GM19023 (cell line): ENCODE measurements around the gene ZNF138.
"Not testable (repeated sequence)": the region's sequence is repeated elsewhere in the genome, so short reads cannot be mapped to it uniquely, and the experiment has no call there.

Source experiments
- ATAC-seq: cut with Tn5 transposase; IDR thresholded peaks from one replicate; pipeline ENCODE4 v1.9.1; 2021; ENCODE audit warnings: mild to moderate bottlenecking, moderate library complexity; ENCODE audit not compliant: unreplicated experiment

The ZNF138 gene

DNA sequence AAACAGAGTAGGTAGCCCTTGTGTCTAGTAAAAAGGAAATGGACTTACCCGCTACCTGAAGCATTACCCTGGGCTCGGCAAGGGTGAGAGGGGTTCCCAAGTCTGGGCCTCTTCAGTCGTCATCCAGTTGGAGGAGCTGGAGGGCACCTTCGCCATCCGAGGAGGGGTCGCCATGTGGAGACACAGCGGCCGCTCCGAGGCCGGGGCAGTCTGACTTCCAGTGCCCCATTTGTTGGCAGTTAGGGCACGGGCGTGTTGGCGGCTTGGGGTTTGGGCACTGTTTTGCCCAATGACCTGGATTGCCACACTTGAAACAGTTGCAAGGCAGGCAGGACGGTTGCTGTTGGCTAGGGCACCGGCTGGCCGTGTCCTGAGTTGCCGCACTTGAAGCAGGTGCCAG is 43.8 kb downstream of the ZNF138 start:
- ATAC-seq: not testable (repeated sequence)

DNA sequence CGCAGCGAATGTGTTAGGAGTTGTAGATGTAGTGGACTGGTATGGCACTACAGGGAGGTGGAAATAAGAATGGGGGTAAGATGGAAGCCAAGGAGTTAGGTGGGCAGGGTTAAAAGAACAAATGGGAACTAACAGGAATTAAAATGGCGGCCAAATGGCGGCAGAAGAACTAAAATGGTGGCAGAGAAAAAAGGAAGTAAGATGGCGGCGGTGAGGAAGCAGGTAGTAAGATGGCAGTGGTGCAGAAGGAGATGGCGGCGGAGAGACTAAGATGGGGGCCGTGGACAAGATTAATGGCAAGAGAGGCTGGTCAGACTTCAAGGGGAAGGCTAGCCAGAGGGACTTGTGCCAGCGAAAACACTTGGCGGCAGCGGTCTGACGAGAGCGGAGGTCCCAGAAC is 44.5 kb downstream of the ZNF138 start:
- no peak for ATAC-seq

DNA sequence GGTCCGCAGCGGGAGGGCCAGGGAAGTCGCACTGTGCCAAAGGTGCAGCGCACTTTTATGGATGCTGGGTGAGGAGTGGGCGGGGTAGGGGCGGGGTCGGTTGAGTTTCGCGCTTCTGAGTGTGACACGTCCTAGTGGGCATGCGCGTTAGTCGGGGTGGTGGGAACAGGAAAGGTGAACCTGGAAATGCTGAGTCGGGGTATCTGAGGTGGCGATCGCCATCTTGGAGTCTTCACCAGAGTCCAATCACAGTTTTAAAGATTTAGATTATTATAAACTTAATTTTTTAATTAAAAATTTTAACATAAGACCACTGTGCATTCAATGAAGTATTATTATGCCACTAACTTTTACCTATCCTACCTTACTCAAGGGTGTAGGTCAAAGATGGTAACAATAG is 45.7 kb downstream of the ZNF138 start:
- no peak for ATAC-seq

DNA sequence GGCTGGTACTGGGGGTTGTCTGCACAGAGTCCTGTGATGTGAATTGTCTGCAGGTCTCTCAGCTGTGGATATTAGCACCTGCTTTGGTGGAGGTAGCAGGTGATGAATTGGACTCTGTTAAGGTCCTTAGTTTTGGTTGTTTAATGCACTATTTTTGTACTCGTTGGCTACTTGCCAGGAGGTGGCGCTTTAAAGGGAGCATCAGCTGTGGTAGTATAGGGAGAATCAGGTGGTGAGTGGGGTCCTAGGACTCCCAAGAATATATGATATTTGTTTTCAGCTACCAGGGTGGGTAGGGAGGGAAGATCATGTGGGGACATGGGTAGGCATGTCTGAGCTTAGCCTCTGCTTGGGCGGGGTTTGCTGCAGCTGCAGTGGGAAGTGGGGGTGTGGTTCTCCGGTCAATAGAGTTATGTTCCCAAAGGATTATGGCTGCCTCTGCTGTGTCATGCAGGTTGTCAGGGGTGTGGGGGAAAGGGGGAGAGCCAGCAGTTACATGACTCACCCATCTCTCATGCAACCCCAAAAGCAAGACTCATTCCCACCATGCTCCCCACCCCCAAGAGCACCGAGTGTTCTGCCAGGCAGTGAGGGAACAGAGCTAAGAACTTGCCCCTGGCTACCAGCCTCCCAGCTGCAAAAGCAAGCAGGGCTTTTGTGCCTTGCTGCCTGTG is 55.2 kb downstream of the ZNF138 start:
- ATAC-seq: no peak

DNA sequence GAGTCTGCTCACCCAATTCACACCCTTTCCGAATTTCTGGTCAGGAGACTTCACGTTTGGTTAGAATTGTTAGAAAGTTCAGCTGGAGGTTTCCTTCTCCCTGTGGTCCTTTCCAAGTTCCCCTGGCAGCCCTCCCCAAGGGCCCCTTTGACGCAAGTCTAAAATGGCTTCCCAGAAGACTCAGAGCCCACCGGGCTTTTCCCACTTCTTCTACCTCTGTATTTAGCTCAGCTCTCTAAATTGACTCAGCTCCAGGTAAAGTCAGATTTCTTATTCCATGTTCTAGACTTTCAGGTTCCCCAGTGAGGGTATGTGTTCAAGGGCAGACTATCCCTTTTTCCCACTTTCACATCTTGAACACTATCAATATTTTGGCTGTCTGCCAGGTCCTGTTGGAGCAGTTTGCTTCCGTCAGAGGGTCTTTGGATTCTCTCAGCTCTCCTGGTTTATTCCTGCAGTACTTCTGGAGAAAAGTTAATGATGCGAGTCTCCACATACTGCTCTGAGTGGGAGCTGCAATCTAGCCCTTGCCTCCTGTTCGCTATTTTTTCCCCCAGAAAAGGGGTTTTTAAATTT is 55.8 kb downstream of the ZNF138 start:
- ATAC-seq: no peak

DNA sequence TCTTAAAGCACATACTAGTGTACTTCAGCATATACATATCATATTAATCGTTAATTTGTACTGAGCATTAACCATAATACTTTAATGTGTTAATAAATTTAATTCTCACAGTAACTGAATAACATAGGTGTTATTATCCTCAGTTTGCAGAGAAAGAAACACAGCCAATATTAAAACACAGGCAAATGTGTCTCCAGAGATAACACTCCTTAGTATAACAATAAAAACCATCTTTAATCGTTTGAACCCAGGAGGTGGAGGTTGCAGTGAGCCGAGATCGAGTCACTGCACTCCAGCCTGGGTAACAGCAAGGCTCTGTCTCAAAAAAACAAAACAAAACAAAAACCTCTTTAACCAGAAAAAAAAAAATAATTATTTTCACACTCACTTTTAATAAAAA is 59.5 kb downstream of the ZNF138 start:
- no peak for ATAC-seq

DNA sequence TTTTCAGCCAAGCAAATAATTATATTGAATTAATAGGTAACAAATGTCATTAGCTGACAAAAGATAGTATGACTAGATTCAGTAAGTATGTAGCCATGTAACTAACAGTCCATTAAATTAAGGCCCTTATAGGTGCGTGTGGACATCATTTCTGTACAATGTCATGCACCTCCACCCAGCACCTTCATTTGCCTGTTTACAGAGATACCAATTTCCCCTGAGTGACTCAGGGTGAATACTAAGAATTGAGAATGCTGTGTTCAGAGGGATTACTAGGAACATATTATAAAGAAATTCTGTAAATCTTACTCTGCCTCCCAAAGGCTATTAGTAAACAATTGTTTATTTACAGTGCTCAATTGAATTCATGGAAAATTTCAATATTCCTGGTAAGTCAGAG is 60.7 kb downstream of the ZNF138 start:
- no peak for ATAC-seq

DNA sequence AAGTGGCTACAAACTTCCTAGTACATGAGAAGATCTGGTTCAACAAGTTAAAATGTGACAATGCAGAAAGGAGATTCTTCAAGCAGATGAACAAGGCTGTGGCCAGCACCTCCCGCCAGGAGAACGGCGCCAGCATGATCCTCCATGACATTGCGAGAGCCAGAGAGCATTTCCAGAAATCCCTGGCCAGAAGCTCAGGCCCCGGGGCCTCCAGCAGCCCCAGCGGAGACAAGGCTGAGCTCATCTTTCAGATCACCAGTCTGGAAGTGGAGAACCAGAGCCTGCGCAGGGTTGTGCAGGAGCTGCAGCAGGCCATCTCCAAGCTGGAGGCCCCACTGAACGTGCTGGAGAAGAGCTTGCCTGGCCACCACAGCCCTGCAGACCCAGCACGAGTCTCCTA is 68.8 kb downstream of the ZNF138 start:
- no peak for ATAC-seq

DNA sequence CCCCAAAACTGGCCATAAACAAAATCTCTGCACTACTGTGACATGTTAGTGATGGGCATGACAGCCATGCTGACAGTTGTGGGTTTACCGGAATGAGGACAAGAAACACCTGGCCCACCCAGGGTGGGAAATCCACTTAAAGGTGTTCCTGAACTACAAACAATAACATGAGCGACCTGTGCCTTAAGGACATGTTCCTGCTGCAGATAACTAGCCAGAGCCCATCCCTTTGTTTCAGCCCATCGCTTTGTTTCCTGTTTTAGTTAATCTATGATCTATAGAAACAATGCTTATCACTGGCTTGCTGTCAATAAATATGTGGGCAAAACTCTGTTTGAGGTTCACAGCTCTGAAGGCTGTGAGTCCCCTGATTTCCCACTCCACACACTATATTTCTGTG is 69.3 kb downstream of the ZNF138 start:
- ATAC-seq: not testable (repeated sequence)

DNA sequence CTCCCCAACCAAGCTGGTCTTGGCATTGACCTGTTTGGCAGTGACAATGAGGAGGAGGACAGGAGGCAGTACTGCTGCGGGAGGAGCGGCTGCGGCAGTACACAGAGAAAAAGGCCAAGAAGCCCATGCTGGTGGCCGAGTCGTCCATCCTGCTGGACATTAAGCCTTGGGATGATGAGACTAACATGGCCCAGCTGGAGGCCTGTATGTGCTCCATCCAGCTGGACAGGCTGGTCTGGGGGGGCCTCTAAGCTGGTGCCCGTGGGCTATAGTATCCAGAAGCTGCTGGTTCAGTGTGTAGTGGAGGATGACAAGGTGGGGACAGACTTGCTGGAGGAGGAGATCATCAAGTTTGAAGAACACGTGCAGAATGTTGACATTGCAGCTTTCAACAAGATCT is 69.7 kb downstream of the ZNF138 start:
- no peak for ATAC-seq

DNA sequence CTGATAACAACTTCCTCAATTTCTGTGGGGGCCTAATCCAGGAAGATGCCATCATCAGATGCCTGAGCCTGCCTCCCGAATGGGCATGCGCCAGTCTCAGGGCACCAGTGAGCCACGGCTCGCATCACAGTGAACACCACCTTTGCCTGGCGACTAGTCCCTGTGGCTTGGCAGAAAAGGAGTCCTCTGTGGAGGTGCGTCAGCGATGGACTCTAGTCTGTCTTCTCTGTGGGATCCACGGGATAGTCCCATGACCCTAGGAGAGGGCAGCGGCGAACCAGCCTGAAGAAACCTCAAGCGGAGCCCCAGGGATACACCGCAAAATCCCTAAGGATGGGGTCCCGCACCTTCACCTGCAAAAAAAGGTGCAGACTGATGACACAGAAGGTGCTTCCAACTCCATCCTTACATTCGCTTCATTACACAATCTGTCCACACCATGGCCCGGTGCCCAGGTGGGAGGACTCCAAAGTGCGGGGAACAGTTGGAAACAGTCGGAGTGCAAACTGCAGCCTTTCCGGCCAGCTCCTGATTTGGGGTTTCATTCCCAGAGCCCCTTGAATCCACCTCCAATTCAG is 73.7 kb downstream of the ZNF138 start:
- no peak for ATAC-seq

DNA sequence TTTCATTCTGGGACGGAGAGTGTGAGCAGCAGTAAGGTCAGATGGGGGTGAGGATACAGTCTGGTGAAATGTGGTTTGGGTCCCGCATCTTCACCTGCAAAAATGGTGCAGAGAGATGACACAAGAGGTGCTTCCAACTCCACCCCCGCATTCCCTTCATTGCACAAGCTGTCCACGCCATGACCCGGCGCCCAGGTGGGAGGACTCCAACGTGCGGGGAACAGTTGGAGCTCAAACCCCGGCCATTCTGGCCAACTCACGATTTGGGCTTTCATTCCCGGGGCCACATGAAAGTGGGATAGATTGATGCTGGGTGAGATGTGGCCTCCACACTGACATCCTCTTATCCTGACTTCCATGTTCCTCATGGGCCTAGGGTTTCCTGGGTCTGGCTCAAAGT is 74.3 kb downstream of the ZNF138 start:
- no peak for ATAC-seq

DNA sequence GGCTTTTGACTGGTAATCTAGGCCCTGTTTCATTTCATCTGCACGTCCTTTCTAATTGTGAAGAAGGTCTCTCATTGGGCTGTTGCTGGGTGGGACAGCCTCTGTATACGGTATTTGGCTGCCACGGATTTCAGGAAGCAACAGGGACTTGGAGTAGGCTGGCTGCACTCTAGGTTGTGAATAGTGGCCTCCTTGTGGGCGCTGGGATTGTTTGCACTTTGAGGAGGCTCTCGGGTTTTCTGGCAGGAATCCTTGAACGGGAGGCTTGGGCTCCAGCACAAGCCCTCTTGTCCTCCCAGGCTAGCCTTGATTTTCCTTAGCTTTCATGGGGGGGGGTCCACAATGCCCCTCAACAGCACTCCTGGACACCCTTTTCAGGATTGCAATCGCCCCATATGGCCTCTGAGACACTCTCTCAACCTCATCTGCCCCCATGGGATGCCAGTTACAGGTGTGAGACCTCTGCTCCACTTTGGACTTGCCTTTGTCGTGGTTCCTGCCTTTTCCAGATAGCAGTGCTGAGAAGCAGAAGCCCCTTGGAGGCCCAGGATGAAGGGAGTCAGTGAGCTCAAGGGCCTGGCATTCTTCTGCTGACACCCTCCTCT is 75.0 kb downstream of the ZNF138 start:
- no peak for ATAC-seq

DNA sequence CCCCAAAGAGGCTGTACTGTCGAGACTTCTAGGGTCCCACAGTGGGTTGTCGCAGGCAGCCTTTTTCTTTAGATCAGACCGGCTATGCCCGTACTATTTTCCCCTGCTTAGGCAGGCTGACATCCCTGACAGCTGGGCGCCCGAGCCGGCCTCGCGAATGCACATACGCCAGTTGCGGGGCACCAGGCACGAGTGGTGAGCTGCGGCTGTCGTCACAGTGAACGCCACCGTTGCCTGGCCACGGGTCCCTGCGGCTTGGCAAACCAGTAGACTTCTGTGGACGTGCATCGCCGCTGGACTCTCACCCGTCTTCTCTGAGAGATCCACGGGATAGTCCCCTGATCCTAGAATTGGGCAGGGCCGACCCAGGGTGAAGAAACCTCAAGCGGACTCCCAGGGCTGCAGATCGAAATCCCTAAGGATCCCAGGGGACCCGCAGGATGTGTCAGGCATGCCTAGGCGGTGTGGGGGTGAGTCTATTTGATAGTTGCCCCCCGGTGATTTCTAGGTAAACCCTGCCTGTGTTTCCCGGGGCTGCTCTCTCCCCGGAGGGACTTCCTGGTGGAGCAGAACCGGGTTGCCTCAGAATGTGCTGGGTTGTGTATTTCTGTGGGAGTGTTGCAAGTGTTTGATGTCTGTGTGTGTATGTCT is 75.8 kb downstream of the ZNF138 start:
- no peak for ATAC-seq

DNA sequence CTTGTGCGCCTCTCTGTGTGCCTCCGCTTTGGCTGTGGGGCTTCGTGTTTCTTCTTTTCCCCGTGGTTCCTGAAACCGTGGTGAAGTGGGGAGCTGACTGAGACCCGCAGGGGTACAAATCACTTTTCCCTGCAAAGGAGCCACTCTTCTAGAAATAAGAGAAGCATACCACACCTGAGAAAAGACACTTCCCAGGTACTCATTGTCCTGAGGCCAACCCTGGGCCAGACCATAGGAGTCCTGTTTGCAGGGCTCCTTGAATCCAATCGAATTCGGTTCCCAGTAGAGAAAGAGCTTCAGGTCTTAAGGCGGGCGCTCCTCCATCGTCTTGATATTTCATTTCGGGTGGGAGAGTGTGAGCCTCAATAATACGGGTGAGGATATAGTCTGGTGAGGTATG is 76.4 kb downstream of the ZNF138 start:
- no peak for ATAC-seq

DNA sequence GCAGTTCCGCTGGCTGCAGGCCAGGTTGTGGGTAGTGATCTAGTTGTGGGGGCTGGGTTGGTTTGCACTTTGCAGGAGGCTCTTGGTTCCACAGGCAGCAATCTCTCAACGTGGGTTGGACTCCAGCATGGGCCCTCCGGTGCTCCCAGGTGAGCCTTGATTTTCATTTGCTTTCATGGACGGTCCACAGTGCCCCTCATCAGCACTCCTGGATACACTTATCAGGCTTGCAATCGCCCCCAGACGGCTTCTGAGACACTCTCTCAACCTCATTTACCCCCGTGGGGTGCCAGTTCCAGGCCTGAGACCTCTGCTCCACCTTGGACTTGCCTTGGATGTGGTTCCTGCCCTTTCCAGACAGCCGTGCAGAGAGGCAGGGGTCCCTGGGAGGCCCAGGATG is 77.5 kb downstream of the ZNF138 start:
- ATAC-seq: no peak

DNA sequence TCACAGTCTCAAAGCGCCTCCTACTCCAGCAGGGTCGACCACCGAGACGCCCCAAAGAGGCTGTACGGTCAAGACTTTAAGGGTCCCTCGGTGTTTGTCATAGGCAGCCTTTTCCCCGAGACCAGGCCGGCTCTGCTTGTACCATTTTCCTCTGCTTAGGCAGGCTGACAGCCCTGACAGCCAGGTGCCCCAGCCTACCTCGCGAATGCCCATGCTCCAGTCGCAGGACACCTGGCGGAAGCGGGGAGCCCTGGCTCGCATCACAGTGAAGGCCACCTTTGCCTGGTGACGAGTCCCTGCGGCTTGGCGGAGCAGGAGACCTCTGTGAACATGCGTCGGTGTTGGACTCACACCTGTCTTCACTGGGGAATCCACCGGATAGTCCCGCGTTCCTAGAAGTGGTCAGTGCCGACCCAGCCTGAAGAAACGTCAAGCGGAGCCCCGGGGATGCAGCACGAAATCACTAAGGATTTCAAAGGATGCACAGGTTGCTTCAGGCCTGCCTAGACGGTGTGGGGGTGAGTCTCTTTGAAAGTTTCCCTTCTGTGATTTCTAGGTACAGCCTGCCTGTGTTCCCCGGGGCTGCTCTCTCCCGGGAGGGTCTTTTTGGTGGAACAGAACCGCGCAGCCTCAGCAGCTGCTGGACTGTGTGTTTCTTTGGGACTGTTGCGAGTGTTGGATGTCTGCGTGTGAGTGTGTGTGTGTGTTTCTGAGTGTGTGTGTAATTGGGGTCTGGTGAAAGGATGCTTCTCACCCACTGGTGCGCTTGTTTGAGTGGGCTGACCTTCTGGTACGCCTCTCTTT is 78.3 kb downstream of the ZNF138 start:
- ATAC-seq: no peak

DNA sequence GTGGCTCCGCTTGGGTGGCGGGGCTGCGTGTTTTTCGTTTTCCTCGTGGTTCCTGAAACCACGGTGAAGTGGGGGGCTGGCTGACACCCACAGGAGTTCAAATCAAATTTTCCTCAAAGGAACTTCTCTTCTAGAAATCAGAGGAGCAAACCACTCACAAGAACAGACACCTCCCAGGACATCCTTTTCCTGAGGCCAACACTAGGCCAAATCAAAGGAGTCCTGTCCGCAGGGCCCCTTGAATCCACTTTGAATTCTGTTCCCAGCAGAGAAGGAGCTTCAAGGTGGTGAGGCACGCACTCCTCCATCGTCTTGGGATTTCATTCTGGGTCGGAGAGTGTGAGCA is 78.9 kb downstream of the ZNF138 start:
- ATAC-seq: no peak

DNA sequence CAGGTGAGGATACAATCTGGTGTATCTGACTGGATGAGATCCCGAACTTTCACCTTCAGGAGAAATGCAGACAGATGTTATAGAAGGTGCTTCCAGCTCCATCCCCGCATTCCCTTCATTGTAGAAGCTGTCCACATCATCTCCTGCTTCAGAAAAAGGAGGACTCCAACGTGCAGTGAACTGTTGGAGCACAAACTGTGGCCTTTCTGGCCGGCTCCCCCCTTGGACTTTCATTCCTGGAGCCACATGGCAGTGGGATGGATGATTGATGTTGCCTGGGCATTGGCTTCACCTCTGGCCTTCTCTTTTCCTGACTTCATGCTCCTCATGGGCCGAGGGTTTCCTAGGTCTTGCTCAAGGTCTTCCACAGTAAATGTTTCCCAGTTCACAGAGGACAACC is 79.3 kb downstream of the ZNF138 start:
- ATAC-seq: no peak

DNA sequence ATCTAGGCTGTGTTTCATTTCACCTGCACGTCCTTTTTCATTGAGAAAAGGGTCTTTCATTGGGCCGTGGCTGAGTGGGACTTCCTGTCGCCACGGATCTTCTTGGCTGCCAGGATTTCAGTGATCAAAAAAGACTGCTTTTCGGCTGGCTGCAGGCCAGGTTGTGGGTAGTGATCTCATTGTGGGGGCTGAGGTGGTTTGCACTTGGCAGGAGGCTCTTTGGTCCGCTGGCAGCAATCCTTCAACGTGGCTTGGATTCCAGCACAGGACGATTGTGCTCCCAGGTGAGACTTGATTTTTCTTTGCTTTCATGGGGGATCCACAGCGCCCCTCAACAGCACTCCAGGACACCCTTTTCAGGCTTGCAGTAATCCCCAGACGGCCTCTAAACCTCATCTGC is 79.9 kb downstream of the ZNF138 start:
- ATAC-seq: no peak

DNA sequence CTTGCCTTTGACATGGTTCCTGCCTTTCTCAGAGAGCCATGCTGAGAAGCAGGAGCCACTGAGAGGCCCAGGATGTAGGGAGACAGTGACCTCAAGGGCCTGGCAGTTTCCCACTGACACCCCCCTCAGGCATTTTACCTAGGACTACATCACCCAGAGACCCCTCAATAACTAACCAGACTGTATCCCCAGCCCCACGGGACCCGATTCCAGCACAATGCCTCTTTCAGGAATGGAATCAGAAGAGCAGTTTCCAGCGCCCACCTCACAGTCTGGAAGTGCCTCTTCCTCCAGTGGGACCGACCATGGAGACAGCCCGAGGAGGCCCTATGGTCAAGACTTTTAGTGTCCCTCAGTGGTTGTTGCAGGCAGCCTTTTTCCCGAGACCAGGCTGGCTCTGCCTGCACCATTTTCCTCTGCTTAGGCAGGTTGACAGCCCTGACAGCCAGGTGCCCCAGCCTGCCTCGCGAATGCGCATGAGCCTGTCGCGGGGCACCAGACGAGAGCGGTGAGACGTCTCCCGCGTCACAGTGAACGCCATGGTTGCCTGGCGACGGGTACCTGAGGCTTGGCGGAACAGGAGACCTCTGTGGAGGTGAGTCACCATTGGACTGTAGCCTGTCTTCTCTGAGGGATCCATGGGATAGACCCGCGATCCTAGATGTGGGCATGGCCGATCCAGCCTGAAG is 80.5 kb downstream of the ZNF138 start:
- ATAC-seq: no peak
